PFSK-1 (cell line): Measurements from ENCODE around the gene SETD4.

Experiments
- FOXP2 ChIP-seq: optimal IDR thresholded peaks from 2 replicates; pipeline ENCODE3; 2011; ENCODE audit warnings: borderline replicate concordance, control low read depth, inconsistent platforms; ENCODE audit not compliant: insufficient read depth; ENCODE audit errors: extremely low read length, extremely low read depth
- POLR2AphosphoS5 ChIP-seq: IDR thresholded peaks from 2 replicates; pipeline ENCODE4 v1.6.1; 2012; ENCODE audit warnings: low read depth, mild to moderate bottlenecking, control low read depth, low read length, moderate library complexity
- SIN3A ChIP-seq: IDR thresholded peaks from 2 replicates; pipeline ENCODE4 v1.6.1; 2012; ENCODE audit warnings: mild to moderate bottlenecking, low read length, moderate library complexity, borderline replicate concordance; ENCODE audit not compliant: insufficient read depth
- TAF1 ChIP-seq: IDR thresholded peaks from 2 replicates; pipeline ENCODE4 v1.6.1; 2012; ENCODE audit warnings: low read length, control low read depth, borderline replicate concordance; ENCODE audit not compliant: insufficient read depth
- TF ChIP-seq, protein P1 (sequence below), 2 experiments: IDR thresholded peaks; 2 replicates each; pipeline versions ENCODE4 v1.6.1 to v1.8.0; 2011 to 2012; ENCODE audit warnings: low read depth in 2 of 2, low read length in 2 of 2, control low read depth in 1 of 2, inconsistent platforms in 1 of 2, mild to moderate bottlenecking in 1 of 2, moderate library complexity in 1 of 2; ENCODE audit not compliant: insufficient read depth in 1 of 2

- no peak for TF ChIP-seq POLR2AphosphoS5
- TF ChIP-seq TAF1, result no peak
- TF ChIP-seq, protein P1, sequence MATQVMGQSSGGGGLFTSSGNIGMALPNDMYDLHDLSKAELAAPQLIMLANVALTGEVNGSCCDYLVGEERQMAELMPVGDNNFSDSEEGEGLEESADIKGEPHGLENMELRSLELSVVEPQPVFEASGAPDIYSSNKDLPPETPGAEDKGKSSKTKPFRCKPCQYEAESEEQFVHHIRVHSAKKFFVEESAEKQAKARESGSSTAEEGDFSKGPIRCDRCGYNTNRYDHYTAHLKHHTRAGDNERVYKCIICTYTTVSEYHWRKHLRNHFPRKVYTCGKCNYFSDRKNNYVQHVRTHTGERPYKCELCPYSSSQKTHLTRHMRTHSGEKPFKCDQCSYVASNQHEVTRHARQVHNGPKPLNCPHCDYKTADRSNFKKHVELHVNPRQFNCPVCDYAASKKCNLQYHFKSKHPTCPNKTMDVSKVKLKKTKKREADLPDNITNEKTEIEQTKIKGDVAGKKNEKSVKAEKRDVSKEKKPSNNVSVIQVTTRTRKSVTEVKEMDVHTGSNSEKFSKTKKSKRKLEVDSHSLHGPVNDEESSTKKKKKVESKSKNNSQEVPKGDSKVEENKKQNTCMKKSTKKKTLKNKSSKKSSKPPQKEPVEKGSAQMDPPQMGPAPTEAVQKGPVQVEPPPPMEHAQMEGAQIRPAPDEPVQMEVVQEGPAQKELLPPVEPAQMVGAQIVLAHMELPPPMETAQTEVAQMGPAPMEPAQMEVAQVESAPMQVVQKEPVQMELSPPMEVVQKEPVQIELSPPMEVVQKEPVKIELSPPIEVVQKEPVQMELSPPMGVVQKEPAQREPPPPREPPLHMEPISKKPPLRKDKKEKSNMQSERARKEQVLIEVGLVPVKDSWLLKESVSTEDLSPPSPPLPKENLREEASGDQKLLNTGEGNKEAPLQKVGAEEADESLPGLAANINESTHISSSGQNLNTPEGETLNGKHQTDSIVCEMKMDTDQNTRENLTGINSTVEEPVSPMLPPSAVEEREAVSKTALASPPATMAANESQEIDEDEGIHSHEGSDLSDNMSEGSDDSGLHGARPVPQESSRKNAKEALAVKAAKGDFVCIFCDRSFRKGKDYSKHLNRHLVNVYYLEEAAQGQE (IDR thresholded peaks at IDR 0.05; ENCODE audit: insufficient read depth in 1 of 2, low read depth in 2 of 2, low read length in 2 of 2), result no peak
- no peak for TF ChIP-seq FOXP2
- no peak for TF ChIP-seq SIN3A
Observed at GRCh38 chr21:36039861-36040260, 20.5 kb downstream of the SETD4 start.
